Measurements from ENCODE around the gene C1QTNF9B.

Gene C1QTNF9B

GRCh38 chr13:23856008-23856750 lies 41.1 kb downstream of the C1QTNF9B start:
- no peak for DNase-seq

- DNase-seq = no peak
Observed at GRCh38 chr13:23855360-23855759, 41.9 kb downstream of the C1QTNF9B start.

GRCh38 chr13:23852351-23852750 lies 45.0 kb downstream of the C1QTNF9B start:
- DNase-seq = no peak

- no peak for DNase-seq
Observed at GRCh38 chr13:23851106-23851505, 46.2 kb downstream of the C1QTNF9B start.

- DNase-seq = no peak
Observed at GRCh38 chr13:23850134-23850533, 47.2 kb downstream of the C1QTNF9B start.

GRCh38 chr13:23849670-23850069 lies 47.6 kb downstream of the C1QTNF9B start:
- no peak for DNase-seq

- DNase-seq = no peak
Observed at GRCh38 chr13:23848646-23849141, 48.6 kb downstream of the C1QTNF9B start.

GRCh38 chr13:23848019-23848418 lies 49.3 kb downstream of the C1QTNF9B start:
- no peak for DNase-seq

GRCh38 chr13:23847497-23847896 lies 49.8 kb downstream of the C1QTNF9B start:
- no peak for DNase-seq

- no peak for DNase-seq
Observed at GRCh38 chr13:23845105-23845725, 52.1 kb downstream of the C1QTNF9B start.

- DNase-seq = no peak
Observed at GRCh38 chr13:23844132-23844531, 53.2 kb downstream of the C1QTNF9B start.

- DNase-seq = no peak
Observed at GRCh38 chr13:23843436-23843835, 53.9 kb downstream of the C1QTNF9B start.

- DNase-seq = no peak
Observed at GRCh38 chr13:23842406-23842805, 54.9 kb downstream of the C1QTNF9B start.
